Loucy (cell line): ENCODE measurements around the gene CASD1.

ENCODE experiments used
- H2AFZ ChIP-seq: fragments of 200-600 bp; sonication (generic); 2 replicates; pipeline ENCODE4 v1.6.0; 2016; ENCODE audit warnings: antibody characterized with exemption, mild to moderate bottlenecking, low read length, moderate library complexity
- H3F3A ChIP-seq: fragments of 200-600 bp; 2 replicates; pipeline ENCODE4 v1.6.0; 2016; ENCODE audit warnings: antibody characterized with exemption, low read depth, mild to moderate bottlenecking
- H3K27me3 ChIP-seq: fragments of 200-600 bp; sonication (generic); 2 replicates; pipeline ENCODE4 v1.6.1; 2014; ENCODE audit warnings: low read length, mild to moderate bottlenecking; ENCODE audit not compliant: insufficient read depth, poor library complexity, severe bottlenecking
- H3K36me3 ChIP-seq: fragments of 200-600 bp; sonication (generic); 2 replicates; pipeline ENCODE4 v1.6.1; 2016; ENCODE audit warnings: low read length; ENCODE audit not compliant: insufficient read depth
- H3K4me1 ChIP-seq: fragments of 200-600 bp; sonication (generic); 2 replicates; pipeline ENCODE4 v1.5.1; 2014; ENCODE audit warnings: low read length, mild to moderate bottlenecking; ENCODE audit not compliant: insufficient read depth, poor library complexity, severe bottlenecking
- H3K4me2 ChIP-seq: fragments of 200-600 bp; sonication (generic); 2 replicates; pipeline ENCODE4 v1.6.0; 2014; ENCODE audit warnings: antibody characterized with exemption, low read length, low read depth, mild to moderate bottlenecking; ENCODE audit not compliant: poor library complexity, severe bottlenecking
- H3K4me3 ChIP-seq: fragments of 200-600 bp; sonication (generic); 2 replicates; pipeline ENCODE4 v1.5.1; 2014; ENCODE audit warnings: low read length, mild to moderate bottlenecking, mixed read lengths; ENCODE audit not compliant: poor library complexity, severe bottlenecking
- H3K79me2 ChIP-seq: fragments of 200-600 bp; sonication (generic); 2 replicates; pipeline ENCODE4 v1.6.1; 2014; ENCODE audit warnings: low read length; ENCODE audit not compliant: insufficient read depth
- H3K9ac ChIP-seq: fragments of 200-600 bp; sonication (generic); 2 replicates; pipeline ENCODE4 v1.6.0; 2014; ENCODE audit warnings: mild to moderate bottlenecking, low read depth, low read length, moderate library complexity; ENCODE audit not compliant: poor library complexity, severe bottlenecking
- H3K9me2 ChIP-seq: fragments of 200-600 bp; sonication (generic); replicated peaks from 2 replicates; pipeline ENCODE4 v1.6.1; 2016; ENCODE audit warnings: low read depth, low read length, mixed read lengths
- H3K9me3 ChIP-seq: fragments of 200-600 bp; sonication (generic); 2 replicates; pipeline ENCODE4 v1.6.1; 2014; ENCODE audit warnings: mild to moderate bottlenecking, antibody characterized with exemption, low read length, low read depth; ENCODE audit not compliant: insufficient read depth
- H4K20me1 ChIP-seq: fragments of 200-600 bp; sonication (generic); 2 replicates; pipeline ENCODE4 v1.6.0; 2014; ENCODE audit warnings: antibody characterized with exemption, low read length, mild to moderate bottlenecking; ENCODE audit not compliant: insufficient read depth, poor library complexity, severe bottlenecking
- CTCF ChIP-seq: fragments of 200-600 bp; sonication (generic); conservative IDR thresholded peaks from 2 replicates; pipeline ENCODE4 v1.5.1; 2014; ENCODE audit warnings: mild to moderate bottlenecking, antibody characterized with exemption, low read length
- EZH2phosphoT487 ChIP-seq: fragments of 200-600 bp; IDR thresholded peaks from 2 replicates; pipeline ENCODE4 v1.6.1; 2018; ENCODE audit warnings: antibody characterized with exemption, mild to moderate bottlenecking, moderate library complexity, borderline replicate concordance

Gene CASD1

GRCh38 chr7:94600267-94600666 is 90.7 kb downstream of the CASD1 start:
- Histone ChIP-seq H3K4me1 (no peaks in the 10 kb centered on the region), H3F3A (no peaks in the 10 kb centered on the region), H3K27me3 (no peaks in the 10 kb centered on the region), H3K4me3 (no peak overlapping the region), H3K4me2 (no peak overlapping the region), H2AFZ (no peak overlapping the region), H3K36me3 (no peaks in the 10 kb centered on the region), H3K9ac (no peak overlapping the region), H4K20me1 (no peaks in the 10 kb centered on the region), H3K9me2 (no peaks in the 10 kb centered on the region), H3K79me2 (no peaks in the 10 kb centered on the region), H3K9me3 (no peaks in the 10 kb centered on the region)
- TF ChIP-seq CTCF: no peak
- TF ChIP-seq EZH2phosphoT487: no peak

- Histone ChIP-seq H3K4me1 (no peaks in the 10 kb centered on the region), H3K4me3 (no peak overlapping the region), H3K9me2 (no peaks in the 10 kb centered on the region), H4K20me1 (no peaks in the 10 kb centered on the region), H3K4me2 (no peak overlapping the region), H3F3A (no peaks in the 10 kb centered on the region), H3K79me2 (no peaks in the 10 kb centered on the region), H2AFZ (no peak overlapping the region), H3K9me3 (no peaks in the 10 kb centered on the region), H3K9ac (no peak overlapping the region), H3K36me3 (no peaks in the 10 kb centered on the region), H3K27me3 (no peaks in the 10 kb centered on the region)
- TF ChIP-seq CTCF: no peak
- TF ChIP-seq EZH2phosphoT487: no peak
These were observed 92.6 kb downstream of the CASD1 start for GRCh38 chr7:94602181-94602580.

GRCh38 chr7:94605031-94605430 is 95.4 kb downstream of the CASD1 start:
- Histone ChIP-seq H3K4me2 (no peak overlapping the region), H3K9me2 (no peaks in the 10 kb centered on the region), H3K27me3 (no peaks in the 10 kb centered on the region), H3K9ac (no peak overlapping the region), H3K9me3 (no peaks in the 10 kb centered on the region), H3K36me3 (no peaks in the 10 kb centered on the region), H3K4me3 (no peak overlapping the region), H3K79me2 (no peaks in the 10 kb centered on the region), H3K4me1 (no peaks in the 10 kb centered on the region), H2AFZ (no peak overlapping the region), H3F3A (no peaks in the 10 kb centered on the region), H4K20me1 (no peaks in the 10 kb centered on the region)
- TF ChIP-seq CTCF (no peak), EZH2phosphoT487 (no peak)
